ENCODE measurements around the gene GMDS.

The GMDS gene

DNA sequence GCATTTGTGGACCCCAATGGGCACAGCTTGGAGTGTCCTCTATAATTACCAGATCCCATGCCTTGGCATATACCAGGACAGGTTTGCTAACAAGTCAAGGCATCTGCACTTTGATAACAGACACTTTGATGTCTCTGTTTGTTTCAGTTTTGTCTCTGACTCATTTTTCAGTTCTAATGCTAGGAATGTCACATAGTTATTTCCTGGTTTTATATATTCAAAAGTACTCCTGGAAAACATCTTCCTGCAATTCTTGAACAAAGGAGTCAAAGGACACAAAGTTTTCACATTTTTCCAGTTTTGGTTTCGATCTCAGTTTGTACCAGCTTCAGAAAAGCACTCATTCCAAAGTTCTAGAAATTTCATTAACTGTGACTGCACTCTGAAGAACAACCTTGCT, 447.6 kb downstream of the GMDS start:
- no peak overlapping the region for H3K27ac ChIP-seq (ENCODE audit: insufficient read depth in 1 of 2, low read depth in 1 of 2, low read length in 2 of 2, poor library complexity in 1 of 2, severe bottlenecking in 2 of 2)
- H3K36me3 ChIP-seq (ENCODE audit: control insufficient read depth in 4 of 4, insufficient read depth in 4 of 4, low read length in 3 of 4) = no peaks in the 10 kb centered on the region
- H3K4me1 ChIP-seq (ENCODE audit: control extremely low read depth in 1 of 4, control insufficient read depth in 4 of 4, insufficient read depth in 4 of 4, low read length in 3 of 4) = no peaks in the 10 kb centered on the region
- DNase-seq = no peak
- no CpG with 5 or more reads among the region's 1 CpG for WGBS (ENCODE audit: insufficient coverage)
- no peak overlapping the region for H3K4me3 ChIP-seq (ENCODE audit: control insufficient read depth in 1 of 7, extremely low read depth in 1 of 7, insufficient read depth in 4 of 7, low read depth in 2 of 7, low read length in 6 of 7)
- no peaks in the 10 kb centered on the region for H3K9me3 ChIP-seq (ENCODE audit: control extremely low read depth in 1 of 5, control insufficient read depth in 4 of 5, insufficient read depth in 2 of 5, low read depth in 1 of 5, low read length in 4 of 5)
- POLR2A ChIA-PET = no interaction called here
- CTCF ChIA-PET = interaction anchor here (1.0 to 1.9 kb wide), 2 partner anchors 17 to 205 kb away, joined by 3 to 4 read pairs; no protein-coding TSS in a partner anchor
- H3K27me3 ChIP-seq (replicated peaks in 2 of 5; ENCODE audit: control insufficient read depth in 4 of 5, insufficient read depth in 5 of 5, low read length in 4 of 5) = no peaks in the 10 kb centered on the region

DNA sequence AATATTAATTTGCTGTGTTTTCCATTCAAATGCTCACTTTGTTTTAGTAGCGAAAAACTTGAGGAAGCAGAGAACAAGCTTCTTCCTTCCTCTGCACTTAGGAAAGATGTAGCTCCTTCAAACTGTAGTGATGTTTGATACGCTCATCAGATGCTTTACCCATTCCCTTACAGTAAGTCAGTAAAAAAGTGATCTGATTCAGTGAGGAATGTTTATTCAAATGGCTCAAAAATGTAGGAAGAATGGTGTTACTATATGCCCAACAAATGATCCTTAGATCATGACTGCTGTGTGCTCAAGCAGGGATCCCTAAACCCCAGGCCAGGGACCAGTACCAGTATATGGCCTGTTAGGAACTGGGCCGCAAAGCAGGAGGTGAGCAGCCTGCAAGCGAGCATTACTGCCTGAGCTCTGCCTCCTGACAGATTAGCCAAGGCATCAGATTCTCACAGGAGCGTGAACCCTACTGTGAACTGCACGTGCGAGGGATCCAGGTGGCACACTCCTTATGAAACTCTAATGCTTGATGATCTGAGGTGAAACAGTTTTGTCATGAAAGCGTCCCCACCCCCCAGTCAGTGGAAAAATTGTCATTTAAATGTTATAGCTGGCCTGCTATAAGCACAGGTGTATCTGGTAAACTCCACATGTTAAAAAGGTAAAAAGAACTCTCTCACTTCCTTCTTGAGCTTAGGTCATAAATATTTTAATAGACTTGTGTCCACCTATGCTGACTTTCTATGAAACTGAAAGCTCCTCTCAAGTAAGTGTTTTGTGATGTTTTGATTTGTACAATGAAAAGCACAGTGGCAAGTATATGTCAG, 448.5 kb downstream of the GMDS start:
- Histone ChIP-seq H3K27ac (ENCODE audit: insufficient read depth in 1 of 2, low read depth in 1 of 2, low read length in 2 of 2, poor library complexity in 1 of 2, severe bottlenecking in 2 of 2) (no peak overlapping the region), H3K27me3 (replicated peaks in 2 of 5; ENCODE audit: control insufficient read depth in 4 of 5, insufficient read depth in 5 of 5, low read length in 4 of 5) (no peaks in the 10 kb centered on the region), H3K36me3 (ENCODE audit: control insufficient read depth in 4 of 4, insufficient read depth in 4 of 4, low read length in 3 of 4) (no peaks in the 10 kb centered on the region), H3K4me1 (ENCODE audit: control extremely low read depth in 1 of 4, control insufficient read depth in 4 of 4, insufficient read depth in 4 of 4, low read length in 3 of 4) (no peaks in the 10 kb centered on the region), H3K4me3 (ENCODE audit: control insufficient read depth in 1 of 7, extremely low read depth in 1 of 7, insufficient read depth in 4 of 7, low read depth in 2 of 7, low read length in 6 of 7) (no peak overlapping the region), H3K9me3 (ENCODE audit: control extremely low read depth in 1 of 5, control insufficient read depth in 4 of 5, insufficient read depth in 2 of 5, low read depth in 1 of 5, low read length in 4 of 5) (no peaks in the 10 kb centered on the region)
- 99% methylated on average over 7 of the region's 8 CpGs for WGBS (ENCODE audit: insufficient coverage)
- CTCF ChIA-PET = interaction anchor here (1.0 to 1.9 kb wide), 3 partner anchors 13 to 206 kb away, joined by 3 to 4 read pairs (median 4); no protein-coding TSS in a partner anchor
- DNase-seq = no peak
- POLR2A ChIA-PET = interaction anchor here (0.6 kb wide), 1 partner anchor 23 kb away, joined by 3 read pairs; no protein-coding TSS in a partner anchor

DNA sequence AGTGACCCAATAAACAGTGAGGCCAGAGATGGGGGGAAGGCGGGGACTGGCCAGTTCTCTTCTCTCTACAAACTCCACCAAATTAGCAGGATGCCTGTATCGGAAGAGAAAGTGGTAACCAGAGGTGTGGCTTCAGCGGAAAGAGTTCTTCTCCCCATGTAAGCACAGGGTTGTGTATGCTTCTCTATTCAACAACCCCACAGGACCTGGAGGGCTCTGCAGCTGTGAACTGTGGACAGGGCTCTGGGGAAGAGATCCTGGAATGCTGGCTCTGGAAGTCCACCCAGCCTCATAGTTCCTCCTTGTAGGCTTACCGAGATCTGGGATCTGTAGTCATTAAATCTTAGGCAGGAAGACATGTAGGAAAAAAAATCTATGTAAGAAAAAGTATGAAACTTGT, 449.5 kb downstream of the GMDS start:
- H3K27ac ChIP-seq (ENCODE audit: insufficient read depth in 1 of 2, low read depth in 1 of 2, low read length in 2 of 2, poor library complexity in 1 of 2, severe bottlenecking in 2 of 2) = no peak overlapping the region
- no peaks in the 10 kb centered on the region for H3K27me3 ChIP-seq (replicated peaks in 2 of 5; ENCODE audit: control insufficient read depth in 4 of 5, insufficient read depth in 5 of 5, low read length in 4 of 5)
- no peak overlapping the region for H3K4me3 ChIP-seq (ENCODE audit: control insufficient read depth in 1 of 7, extremely low read depth in 1 of 7, insufficient read depth in 4 of 7, low read depth in 2 of 7, low read length in 6 of 7)
- ChIA-PET POLR2A (no interaction called here), CTCF (interaction anchor here (1.4 to 1.9 kb wide), 2 partner anchors 14 to 15 kb away, joined by 4 read pairs; no protein-coding TSS in a partner anchor)
- H3K4me1 ChIP-seq (ENCODE audit: control extremely low read depth in 1 of 4, control insufficient read depth in 4 of 4, insufficient read depth in 4 of 4, low read length in 3 of 4) = no peaks in the 10 kb centered on the region
- no peaks in the 10 kb centered on the region for H3K36me3 ChIP-seq (ENCODE audit: control insufficient read depth in 4 of 4, insufficient read depth in 4 of 4, low read length in 3 of 4)
- no peak for DNase-seq
- WGBS (ENCODE audit: insufficient coverage) = no CpG with 5 or more reads among the region's 4 CpGs
- H3K9me3 ChIP-seq (ENCODE audit: control extremely low read depth in 1 of 5, control insufficient read depth in 4 of 5, insufficient read depth in 2 of 5, low read depth in 1 of 5, low read length in 4 of 5) = no peaks in the 10 kb centered on the region

DNA sequence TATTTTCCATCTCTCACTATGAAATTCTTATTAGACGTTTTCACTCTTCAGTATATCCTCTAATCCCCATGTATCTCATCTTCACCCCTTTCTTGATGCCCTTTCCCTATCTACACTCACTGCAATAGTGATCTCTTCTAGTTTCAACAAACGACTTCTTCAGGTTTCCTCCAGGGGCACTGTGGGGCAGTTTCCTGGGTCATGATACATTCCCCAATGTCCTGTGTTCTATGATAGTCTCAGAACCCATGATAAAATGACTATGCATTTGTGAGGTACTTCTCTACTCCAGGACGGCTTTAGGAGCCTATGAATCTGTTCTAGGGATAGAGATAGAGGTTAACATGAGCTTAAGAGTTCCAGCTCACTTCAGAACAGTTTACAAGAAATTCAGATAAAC, 452.4 kb downstream of the GMDS start:
- no peaks in the 10 kb centered on the region for H3K9me3 ChIP-seq (ENCODE audit: control extremely low read depth in 1 of 5, control insufficient read depth in 4 of 5, insufficient read depth in 2 of 5, low read depth in 1 of 5, low read length in 4 of 5)
- WGBS (ENCODE audit: insufficient coverage) = 89% methylated on average over 2 of the region's 3 CpGs
- no peak overlapping the region for H3K27ac ChIP-seq (ENCODE audit: insufficient read depth in 1 of 2, low read depth in 1 of 2, low read length in 2 of 2, poor library complexity in 1 of 2, severe bottlenecking in 2 of 2)
- POLR2A ChIA-PET = no interaction called here
- no peaks in the 10 kb centered on the region for H3K4me1 ChIP-seq (ENCODE audit: control extremely low read depth in 1 of 4, control insufficient read depth in 4 of 4, insufficient read depth in 4 of 4, low read length in 3 of 4)
- peak; percentile 6 to 34 (median 21) for DNase-seq
- H3K27me3 ChIP-seq (replicated peaks in 2 of 5; ENCODE audit: control insufficient read depth in 4 of 5, insufficient read depth in 5 of 5, low read length in 4 of 5) = no peaks in the 10 kb centered on the region
- no peaks in the 10 kb centered on the region for H3K36me3 ChIP-seq (ENCODE audit: control insufficient read depth in 4 of 4, insufficient read depth in 4 of 4, low read length in 3 of 4)
- H3K4me3 ChIP-seq (ENCODE audit: control insufficient read depth in 1 of 7, extremely low read depth in 1 of 7, insufficient read depth in 4 of 7, low read depth in 2 of 7, low read length in 6 of 7) = no peak overlapping the region
- CTCF ChIA-PET = interaction anchor here (0.8 kb wide), 1 partner anchor 17 kb away, joined by 3 read pairs; no protein-coding TSS in a partner anchor

DNA sequence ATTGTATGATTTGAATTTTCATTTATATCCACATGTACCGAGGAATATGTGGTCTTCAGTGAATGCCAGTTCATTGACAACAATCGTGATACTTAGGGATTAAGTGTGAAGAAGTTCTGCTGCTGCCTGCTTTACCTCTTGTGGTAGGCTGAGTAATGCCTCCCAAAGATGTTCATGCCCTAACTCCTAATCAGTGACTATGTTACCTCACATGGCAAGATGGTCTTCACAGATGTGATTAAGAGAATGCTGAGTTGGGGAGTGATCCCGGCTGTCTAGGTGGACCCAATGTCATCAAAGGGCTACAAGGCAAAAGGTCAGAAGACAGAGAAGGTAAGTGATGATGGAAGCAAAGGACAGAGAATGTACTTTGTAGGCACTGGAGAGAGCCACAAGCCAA, 454.7 kb downstream of the GMDS start:
- WGBS (ENCODE audit: insufficient coverage) = 93% methylated on average over 2 of the region's 3 CpGs
- ChIA-PET POLR2A (interaction anchor here (0.6 kb wide), 1 partner anchor 19 kb away, joined by 3 read pairs; no protein-coding TSS in a partner anchor), CTCF (no interaction called here)
- Histone ChIP-seq H3K4me1 (ENCODE audit: control extremely low read depth in 1 of 4, control insufficient read depth in 4 of 4, insufficient read depth in 4 of 4, low read length in 3 of 4) (no peaks in the 10 kb centered on the region), H3K36me3 (ENCODE audit: control insufficient read depth in 4 of 4, insufficient read depth in 4 of 4, low read length in 3 of 4) (peaks cover 0 to under 1% (median 0%) of the 10 kb centered on the region in 4 experiments), H3K9me3 (ENCODE audit: control extremely low read depth in 1 of 5, control insufficient read depth in 4 of 5, insufficient read depth in 2 of 5, low read depth in 1 of 5, low read length in 4 of 5) (no peaks in the 10 kb centered on the region), H3K27ac (ENCODE audit: insufficient read depth in 1 of 2, low read depth in 1 of 2, low read length in 2 of 2, poor library complexity in 1 of 2, severe bottlenecking in 2 of 2) (no peak overlapping the region), H3K4me3 (ENCODE audit: control insufficient read depth in 1 of 7, extremely low read depth in 1 of 7, insufficient read depth in 4 of 7, low read depth in 2 of 7, low read length in 6 of 7) (no peak overlapping the region), H3K27me3 (replicated peaks in 2 of 5; ENCODE audit: control insufficient read depth in 4 of 5, insufficient read depth in 5 of 5, low read length in 4 of 5) (no peaks in the 10 kb centered on the region)
- DNase-seq = no peak

DNA sequence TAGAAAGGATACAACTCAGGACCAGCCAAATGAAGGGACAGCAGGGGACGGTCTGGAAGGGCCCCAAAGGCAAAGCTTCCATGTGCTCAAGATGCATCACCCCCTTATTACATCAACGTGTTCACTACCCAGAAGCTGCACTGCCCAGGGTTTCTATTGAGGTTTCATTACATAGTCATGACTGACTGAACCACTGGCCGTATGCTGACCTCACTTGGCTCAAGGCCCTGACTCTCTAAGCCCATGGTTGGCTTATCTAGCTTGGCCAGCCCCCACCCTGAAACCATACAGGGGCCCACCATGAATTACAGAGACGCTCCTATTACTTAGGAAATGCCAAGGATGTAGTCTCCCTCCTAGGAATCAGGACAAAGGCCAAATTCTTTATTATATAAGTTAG, 456.3 kb downstream of the GMDS start:
- DNase-seq = no peak

DNA sequence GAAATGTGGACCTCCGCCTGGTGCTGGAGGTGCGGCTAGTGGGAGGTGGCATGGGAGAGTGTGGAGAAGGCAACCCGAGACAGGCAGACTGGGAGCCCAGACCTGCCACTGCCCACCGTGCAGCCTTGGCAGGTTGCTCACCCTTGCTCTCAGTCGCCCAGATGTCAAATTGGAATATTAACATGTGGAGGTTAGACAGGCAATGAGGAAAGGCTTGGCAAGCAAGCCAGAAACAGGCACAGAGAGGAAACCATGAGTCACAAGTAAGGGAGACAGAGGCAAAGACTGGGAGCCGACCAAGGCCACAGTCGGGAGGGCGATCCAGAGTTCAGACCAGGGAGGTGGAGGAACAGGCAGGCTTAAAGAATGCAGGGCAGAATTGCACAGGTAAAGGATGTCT, 457.5 kb downstream of the GMDS start:
- WGBS (ENCODE audit: insufficient coverage) = 97% methylated on average over 4 of the region's 8 CpGs
- ChIA-PET CTCF (no interaction called here), POLR2A (no interaction called here)
- H3K27me3 ChIP-seq (replicated peaks in 2 of 5; ENCODE audit: control insufficient read depth in 4 of 5, insufficient read depth in 5 of 5, low read length in 4 of 5) = no peaks in the 10 kb centered on the region
- no peak for DNase-seq
- peaks cover 0 to 4% (median 1%) of the 10 kb centered on the region in 4 experiments for H3K36me3 ChIP-seq (ENCODE audit: control insufficient read depth in 4 of 4, insufficient read depth in 4 of 4, low read length in 3 of 4)
- no peaks in the 10 kb centered on the region for H3K9me3 ChIP-seq (ENCODE audit: control extremely low read depth in 1 of 5, control insufficient read depth in 4 of 5, insufficient read depth in 2 of 5, low read depth in 1 of 5, low read length in 4 of 5)
- H3K4me1 ChIP-seq (ENCODE audit: control extremely low read depth in 1 of 4, control insufficient read depth in 4 of 4, insufficient read depth in 4 of 4, low read length in 3 of 4) = no peaks in the 10 kb centered on the region
- no peak overlapping the region for H3K4me3 ChIP-seq (ENCODE audit: control insufficient read depth in 1 of 7, extremely low read depth in 1 of 7, insufficient read depth in 4 of 7, low read depth in 2 of 7, low read length in 6 of 7)
- H3K27ac ChIP-seq (ENCODE audit: insufficient read depth in 1 of 2, low read depth in 1 of 2, low read length in 2 of 2, poor library complexity in 1 of 2, severe bottlenecking in 2 of 2) = no peak overlapping the region

More for the DNA sequence above, 456.3 kb downstream of the GMDS start:
- H3K9me3 ChIP-seq (ENCODE audit: control extremely low read depth in 1 of 5, control insufficient read depth in 4 of 5, insufficient read depth in 2 of 5, low read depth in 1 of 5, low read length in 4 of 5) = no peaks in the 10 kb centered on the region
- H3K36me3 ChIP-seq (ENCODE audit: control insufficient read depth in 4 of 4, insufficient read depth in 4 of 4, low read length in 3 of 4) = peaks cover 0 to 4% (median 1%) of the 10 kb centered on the region in 4 experiments
- WGBS (ENCODE audit: insufficient coverage) = 96% methylated on average over 3 of the region's 4 CpGs
- no peaks in the 10 kb centered on the region for H3K4me1 ChIP-seq (ENCODE audit: control extremely low read depth in 1 of 4, control insufficient read depth in 4 of 4, insufficient read depth in 4 of 4, low read length in 3 of 4)
- no peak overlapping the region for H3K27ac ChIP-seq (ENCODE audit: insufficient read depth in 1 of 2, low read depth in 1 of 2, low read length in 2 of 2, poor library complexity in 1 of 2, severe bottlenecking in 2 of 2)
- ChIA-PET POLR2A (no interaction called here), CTCF (no interaction called here)
- no peak overlapping the region for H3K4me3 ChIP-seq (ENCODE audit: control insufficient read depth in 1 of 7, extremely low read depth in 1 of 7, insufficient read depth in 4 of 7, low read depth in 2 of 7, low read length in 6 of 7)
- H3K27me3 ChIP-seq (replicated peaks in 2 of 5; ENCODE audit: control insufficient read depth in 4 of 5, insufficient read depth in 5 of 5, low read length in 4 of 5) = no peaks in the 10 kb centered on the region

All from common myeloid progenitor, CD34-positive (primary cell).